ENCODE data around the gene SLAMF9. TPM values are rescaled to one million over a fixed set of nuclear protein-coding genes. Genes with fewer than 3 reads are reported as not detected.

SLAMF9 gene
- total and polyA plus RNA-seq, 8 donors: not detected

- DNase-seq: peak; percentile 89 to 95 (median 92)
- Histone ChIP-seq H3K4me3 (peak within 1 kb of the TSS; percentile 46 to 75 (median 67)), H3K9me3 (no peaks in the 10 kb centered on the region), H3K36me3 (peaks cover 0 to 3% (median 1%) of the 10 kb centered on the region in 3 donors), H3K4me1 (peaks cover 17 to 30% (median 23%) of the 10 kb centered on the region in 3 donors), H3K27ac (peak within 1 kb of the TSS; percentile 94 to 98 (median 96)), H3K27me3 (no peaks in the 10 kb centered on the region)
- intact Hi-C loops (cut with DNase I): no loop called here
- 1% methylated on average over 57 to 58 of the region's 58 CpGs for WGBS, 2 donors
- TF ChIP-seq, protein P1, sequence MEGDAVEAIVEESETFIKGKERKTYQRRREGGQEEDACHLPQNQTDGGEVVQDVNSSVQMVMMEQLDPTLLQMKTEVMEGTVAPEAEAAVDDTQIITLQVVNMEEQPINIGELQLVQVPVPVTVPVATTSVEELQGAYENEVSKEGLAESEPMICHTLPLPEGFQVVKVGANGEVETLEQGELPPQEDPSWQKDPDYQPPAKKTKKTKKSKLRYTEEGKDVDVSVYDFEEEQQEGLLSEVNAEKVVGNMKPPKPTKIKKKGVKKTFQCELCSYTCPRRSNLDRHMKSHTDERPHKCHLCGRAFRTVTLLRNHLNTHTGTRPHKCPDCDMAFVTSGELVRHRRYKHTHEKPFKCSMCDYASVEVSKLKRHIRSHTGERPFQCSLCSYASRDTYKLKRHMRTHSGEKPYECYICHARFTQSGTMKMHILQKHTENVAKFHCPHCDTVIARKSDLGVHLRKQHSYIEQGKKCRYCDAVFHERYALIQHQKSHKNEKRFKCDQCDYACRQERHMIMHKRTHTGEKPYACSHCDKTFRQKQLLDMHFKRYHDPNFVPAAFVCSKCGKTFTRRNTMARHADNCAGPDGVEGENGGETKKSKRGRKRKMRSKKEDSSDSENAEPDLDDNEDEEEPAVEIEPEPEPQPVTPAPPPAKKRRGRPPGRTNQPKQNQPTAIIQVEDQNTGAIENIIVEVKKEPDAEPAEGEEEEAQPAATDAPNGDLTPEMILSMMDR (IDR thresholded peaks at IDR 0.05): no peak
- no peak for FAIRE-seq
- peak; percentile 58 to 77 (median 70) for ATAC-seq
Measured at GRCh38 chr1:159924791-159925718, 29.0 kb downstream of the SLAMF9 start, which contains the start of gene TAGLN2. Gene TAGLN2, minus strand, starts transcription at chr1:159925507. Its CDS starts 4,998 bp downstream, at chr1:159920509.

DNA sequence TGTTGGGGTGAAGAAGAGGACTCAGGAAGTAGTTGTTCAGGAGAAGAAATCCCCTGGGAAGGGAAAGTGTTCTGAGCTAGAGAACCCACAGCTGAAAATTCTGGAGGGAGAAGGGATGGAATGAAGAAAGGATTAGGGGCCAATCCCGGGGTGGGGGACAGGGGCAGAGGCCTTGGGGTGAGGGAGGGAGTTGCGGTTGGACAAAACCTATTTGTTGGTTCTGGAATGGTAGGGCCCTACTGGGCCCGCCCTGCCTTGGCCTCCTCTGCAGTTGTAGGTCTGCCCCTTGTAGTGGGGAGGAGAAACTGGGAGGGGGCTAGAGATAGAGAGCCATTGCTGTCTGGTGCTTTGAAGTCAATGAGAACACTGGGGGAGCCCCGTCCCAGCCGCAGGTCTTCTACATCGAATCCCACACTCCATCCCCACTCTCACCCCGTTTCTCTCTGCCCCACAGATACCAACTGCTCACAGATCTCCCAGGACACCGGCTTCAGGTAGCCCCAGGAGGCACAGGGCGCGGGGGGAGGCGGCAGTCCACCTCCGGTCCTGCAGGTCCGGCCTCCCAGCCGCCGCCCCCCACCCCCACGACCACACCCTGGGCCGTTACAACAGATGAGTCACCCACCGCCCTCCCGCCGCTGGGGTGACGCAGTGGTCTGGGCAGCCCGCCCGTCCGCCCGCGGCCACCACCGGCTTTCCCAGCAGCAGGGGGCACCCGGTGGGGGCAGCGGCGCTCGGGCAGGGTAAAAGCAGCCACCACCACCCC, 29.8 kb downstream of the SLAMF9 start:
- H3K27ac ChIP-seq: peak overlapping the region; percentile 94 to 98 (median 96)
- no peaks in the 10 kb centered on the region for H3K9me3 ChIP-seq
- peak; percentile 55 to 76 (median 64) for ATAC-seq
- intact Hi-C loops (cut with DNase I): no loop called here
- DNase-seq: peak; percentile 86 to 96 (median 92)
- TF ChIP-seq, protein P1 (IDR thresholded peaks at IDR 0.05): no peak
- WGBS, 2 donors: 0 to 1% methylated on average over 31 of the region's 31 CpGs
- no peaks in the 10 kb centered on the region for H3K27me3 ChIP-seq
- peak overlapping the region; percentile 46 to 75 (median 67) for H3K4me3 ChIP-seq
- peaks cover 7 to 12% (median 7%) of the 10 kb centered on the region in 3 donors for H3K36me3 ChIP-seq
- FAIRE-seq: no peak
- H3K4me1 ChIP-seq: peaks cover 17 to 30% (median 23%) of the 10 kb centered on the region in 3 donors

- TF ChIP-seq, protein P1 (IDR thresholded peaks at IDR 0.05): no peak
- intact Hi-C loops (cut with DNase I): no loop called here
- Histone ChIP-seq H3K9me3 (no peaks in the 10 kb centered on the region), H3K4me1 (peaks cover 17 to 38% (median 23%) of the 10 kb centered on the region in 3 donors), H3K36me3 (peaks cover 11 to 20% (median 15%) of the 10 kb centered on the region in 3 donors), H3K27me3 (no peaks in the 10 kb centered on the region), H3K27ac (peak overlapping the region; percentile 94 to 98 (median 96)), H3K4me3 (peak overlapping the region; percentile 46 to 75 (median 67))
- FAIRE-seq: no peak
- peak; percentile 80 to 89 (median 86) for DNase-seq
- peak; percentile 53 to 65 (median 62) for ATAC-seq
- WGBS, 2 donors: 3 to 6% methylated on average over 20 of the region's 20 CpGs
Measured at GRCh38 chr1:159923203-159924024, 30.6 kb downstream of the SLAMF9 start.

GRCh38 chr1:159922511-159923202, 31.4 kb downstream of the SLAMF9 start:
- ATAC-seq: no peak
- H3K36me3 ChIP-seq: peaks cover 11 to 26% (median 17%) of the 10 kb centered on the region in 3 donors
- peaks cover 17 to 42% (median 26%) of the 10 kb centered on the region in 3 donors for H3K4me1 ChIP-seq
- intact Hi-C loops (cut with DNase I): no loop called here
- WGBS, 2 donors: 28 to 33% methylated on average over 8 of the region's 8 CpGs
- FAIRE-seq: no peak
- TF ChIP-seq, protein P1 (IDR thresholded peaks at IDR 0.05): no peak
- no peaks in the 10 kb centered on the region for H3K9me3 ChIP-seq
- peak overlapping the region in 2 of 4 donors; percentile 74 to 75 for H3K4me3 ChIP-seq
- peak overlapping the region; percentile 94 to 98 (median 96) for H3K27ac ChIP-seq
- no peaks in the 10 kb centered on the region for H3K27me3 ChIP-seq
- DNase-seq: peak; percentile 50 to 78 (median 60)

Measured in pancreas (tissue), 10 donors.